Activated B cell treated with CpG ODN at 0.5 μM for 24 hours (primary cell): ENCODE results near the gene KIAA0040. TPM values are rescaled to one million over a fixed set of nuclear protein-coding genes. Genes with fewer than 3 reads are reported as not detected.

Source experiments
- ATAC-seq: fragments of 200-7000 bp; cut with Tn5 transposase; one replicate; pipeline ENCODE4 v1.10.0; 2021; ENCODE audit warnings: low read depth, mild to moderate bottlenecking, moderate library complexity
- CTCF ChIA-PET: fragments of 350-600 bp; sonication (Branson Sonifier 250); formaldehyde crosslinking; loops from one replicate; lab custom pipeline; 2021; ENCODE audit warnings: antibody characterized with exemption; lab: Charles Lee
- POLR2A ChIA-PET: fragments of 350-600 bp; sonication (Branson Sonifier 250); formaldehyde crosslinking; loops from one replicate; lab custom pipeline; 2021; ENCODE audit warnings: antibody characterized with exemption; lab: Charles Lee
- DNase-seq: peaks from one replicate; pipeline ENCODE4 v3.0.0; 2022
- H3K27ac Mint-ChIP-seq: one replicate; pipeline ENCODE4 v1.8.0; 2020; ENCODE audit warnings: mixed read lengths
- H3K27me3 Mint-ChIP-seq: one replicate; pipeline ENCODE4 v1.8.0; 2021; ENCODE audit warnings: mixed read lengths
- H3K36me3 Mint-ChIP-seq: one replicate; pipeline ENCODE4 v1.8.0; 2021; ENCODE audit warnings: low read depth, mixed read lengths
- H3K4me1 Mint-ChIP-seq: one replicate; pipeline ENCODE4 v1.8.0; 2021; ENCODE audit warnings: mixed read lengths
- H3K4me3 Mint-ChIP-seq: one replicate; pipeline ENCODE4 v1.8.0; 2020; ENCODE audit warnings: mild to moderate bottlenecking, mixed read lengths
- H3K9me3 Mint-ChIP-seq: one replicate; pipeline ENCODE4 v1.8.0; 2020; ENCODE audit warnings: mixed read lengths
- CTCF ChIP-seq: fragments of 200-600 bp; IDR thresholded peaks from one replicate; pipeline ENCODE4 v1.8.0; 2022; ENCODE audit warnings: antibody characterized with exemption, mild to moderate bottlenecking
- intact Hi-C: fragments of 100-400 bp; cut with micrococcal nuclease; formaldehyde crosslinking; loops from one replicate; pipeline ENCODE4 v1.15.1; 2024
- total RNA-seq: library from RNA; stranded (reverse); gene quantifications from 2 replicates; pipeline ENCODE4 v1.2.3, GENCODE V29; 2022

KIAA0040 gene
- total RNA-seq, 1 donor from 2014 or later: 57.2 TPM

DNA sequence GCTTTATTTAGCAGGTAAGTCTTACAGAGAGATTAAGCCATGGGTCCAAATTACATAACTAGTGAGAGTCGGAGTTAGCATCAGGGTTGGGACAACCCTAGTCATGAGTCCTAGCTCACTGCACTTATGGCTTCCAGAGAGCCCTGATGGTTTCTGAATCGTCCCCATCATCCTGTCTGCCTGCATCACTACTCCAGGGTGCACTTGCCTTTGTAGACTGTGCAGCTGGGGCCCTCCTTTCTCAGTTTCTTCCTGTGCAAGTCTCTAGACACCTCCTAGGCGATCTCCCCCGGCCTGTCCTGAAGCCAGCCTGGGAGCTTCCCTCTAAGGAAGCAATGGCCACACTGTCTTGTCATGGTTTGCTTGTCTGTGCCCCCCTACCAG, 37.1 kb downstream of the KIAA0040 start:
- DNase-seq (no peak), ATAC-seq (no peak)
- Mint-ChIP-seq H3K27ac (peak overlapping the region; percentile 32), H3K9me3 (no peaks in the 10 kb centered on the region), H3K4me1 (peaks cover 28% of the 10 kb centered on the region), H3K36me3 (peaks cover 30% of the 10 kb centered on the region), H3K27me3 (peaks cover 16% of the 10 kb centered on the region), H3K4me3 (no peak overlapping the region)
- POLR2A ChIA-PET: interaction anchor here (0.6 to 2.6 kb wide), 5 partner anchors 32 to 163 kb away, joined by 3 to 17 read pairs (median 6); partner anchors contain the start of gene KIAA0040
- intact Hi-C loops: loop anchor here (1.0 to 2.0 kb wide), 3 partner anchors 37 to 279 kb away; partner anchors contain the start of gene KIAA0040
- CTCF ChIA-PET: interaction anchor here (0.7 to 4.1 kb wide), 40 partner anchors 8 to 919 kb away, joined by 3 to 303 read pairs (median 4); partner anchors contain the start of genes KIAA0040 and TNR
- no peak for TF ChIP-seq CTCF

GRCh38 chr1:175154629-175155472, 37.7 kb downstream of the KIAA0040 start:
- H3K36me3 Mint-ChIP-seq: peaks cover 24% of the 10 kb centered on the region
- H3K4me3 Mint-ChIP-seq: no peak overlapping the region
- ChIA-PET POLR2A (interaction anchor here (0.6 to 2.6 kb wide), 5 partner anchors 33 to 164 kb away, joined by 3 to 17 read pairs (median 6); partner anchors contain the start of gene KIAA0040), CTCF (interaction anchor here (0.7 to 4.1 kb wide), 42 partner anchors 9 to 919 kb away, joined by 3 to 303 read pairs (median 4); partner anchors contain the start of genes KIAA0040 and TNR)
- peak; percentile 67 for ATAC-seq
- peak; percentile 55 for DNase-seq
- no peaks in the 10 kb centered on the region for H3K9me3 Mint-ChIP-seq
- intact Hi-C loops: loop anchor here (1.0 to 5.0 kb wide), 5 partner anchors 38 to 1222 kb away; partner anchors contain the start of gene KIAA0040
- peaks cover 18% of the 10 kb centered on the region for H3K27me3 Mint-ChIP-seq
- peak; percentile 70 for TF ChIP-seq CTCF
- peaks cover 28% of the 10 kb centered on the region for H3K4me1 Mint-ChIP-seq
- H3K27ac Mint-ChIP-seq: no peak overlapping the region

- no peak overlapping the region for H3K4me3 Mint-ChIP-seq
- ChIA-PET CTCF (interaction anchor here (0.6 to 9.3 kb wide), 43 partner anchors 9 to 1728 kb away, joined by 3 to 252 read pairs (median 5); partner anchors contain the start of gene TNR), POLR2A (interaction anchor here (0.6 to 1.3 kb wide), 3 partner anchors 152 to 167 kb away, joined by 3 read pairs; no protein-coding TSS in a partner anchor)
- peaks cover 27% of the 10 kb centered on the region for H3K4me1 Mint-ChIP-seq
- DNase-seq (peak; percentile 58), ATAC-seq (peak; percentile 78)
- peaks cover 2% of the 10 kb centered on the region for H3K36me3 Mint-ChIP-seq
- TF ChIP-seq CTCF: peak; percentile 62
- H3K27me3 Mint-ChIP-seq: peaks cover 23% of the 10 kb centered on the region
- H3K27ac Mint-ChIP-seq: no peak overlapping the region
- intact Hi-C loops: loop anchor here (1.0 to 5.0 kb wide), 7 partner anchors 186 to 1225 kb away; partner anchors contain the start of gene TNR
- H3K9me3 Mint-ChIP-seq: no peaks in the 10 kb centered on the region
These were observed 40.4 kb downstream of the KIAA0040 start for GRCh38 chr1:175152006-175152652.

DNA sequence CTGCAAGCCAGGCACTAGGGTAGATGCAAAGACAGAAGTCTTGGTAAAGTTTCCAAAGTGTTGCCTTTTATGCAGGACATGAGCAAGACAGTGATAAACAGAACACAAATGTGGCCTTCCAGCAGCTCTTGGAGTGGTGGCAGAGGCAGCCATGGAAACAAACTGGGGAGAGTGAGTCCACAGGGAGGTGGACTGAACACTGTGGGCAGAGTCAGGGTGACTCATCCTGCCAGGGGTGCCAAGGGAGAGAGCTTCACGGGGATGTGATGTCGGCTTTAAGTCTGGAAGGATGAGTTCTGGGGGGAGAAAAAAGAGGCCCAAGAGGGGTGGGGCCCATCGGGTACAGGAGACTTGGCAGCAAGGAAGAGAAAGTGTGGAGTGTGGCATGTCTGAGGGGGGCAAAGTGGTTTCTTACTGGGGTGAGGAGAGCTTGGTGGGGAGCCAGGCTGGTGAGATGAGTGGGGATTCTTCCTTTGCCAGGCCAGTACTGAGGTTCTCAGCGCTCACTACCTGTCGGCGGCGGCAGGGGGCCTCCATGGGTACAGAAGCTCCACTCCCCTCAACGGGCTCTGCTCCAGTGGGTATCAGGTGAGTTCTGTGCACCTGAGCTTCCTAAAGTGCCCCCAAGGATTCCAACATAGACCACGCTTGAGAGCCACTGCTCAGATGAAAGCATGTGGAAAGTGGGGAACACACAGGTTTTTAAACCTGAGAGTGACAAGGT, 41.8 kb downstream of the KIAA0040 start:
- no peak for ATAC-seq
- intact Hi-C loops: loop anchor here (5.0 kb wide), 2 partner anchors 607 to 1227 kb away; no protein-coding TSS in a partner anchor
- ChIA-PET POLR2A (interaction anchor here (0.9 to 1.3 kb wide), 2 partner anchors 166 to 168 kb away, joined by 3 read pairs; no protein-coding TSS in a partner anchor), CTCF (interaction anchor here (0.5 to 9.3 kb wide), 16 partner anchors 10 to 924 kb away, joined by 3 to 252 read pairs (median 5); partner anchors contain the start of gene TNR)
- no peak for TF ChIP-seq CTCF
- Mint-ChIP-seq H3K27ac (no peak overlapping the region), H3K9me3 (no peaks in the 10 kb centered on the region), H3K36me3 (no peaks in the 10 kb centered on the region), H3K27me3 (peaks cover 27% of the 10 kb centered on the region), H3K4me1 (peaks cover 20% of the 10 kb centered on the region), H3K4me3 (no peak overlapping the region)
- DNase-seq: no peak
